ENCODE measurements around the gene PUM2. TPM values are rescaled to one million over a fixed set of nuclear protein-coding genes. Genes with fewer than 3 reads are reported as not detected.
A peak's percentile ranks its signal among the peaks of the same experiment; 100 is the strongest.

The PUM2 gene
- total and polyA plus RNA-seq, 2 of the 13 experiments (the other 11 are each of a cell fraction or from before 2014, with no cell fraction given), result 69.6 to 69.8 TPM

DNA sequence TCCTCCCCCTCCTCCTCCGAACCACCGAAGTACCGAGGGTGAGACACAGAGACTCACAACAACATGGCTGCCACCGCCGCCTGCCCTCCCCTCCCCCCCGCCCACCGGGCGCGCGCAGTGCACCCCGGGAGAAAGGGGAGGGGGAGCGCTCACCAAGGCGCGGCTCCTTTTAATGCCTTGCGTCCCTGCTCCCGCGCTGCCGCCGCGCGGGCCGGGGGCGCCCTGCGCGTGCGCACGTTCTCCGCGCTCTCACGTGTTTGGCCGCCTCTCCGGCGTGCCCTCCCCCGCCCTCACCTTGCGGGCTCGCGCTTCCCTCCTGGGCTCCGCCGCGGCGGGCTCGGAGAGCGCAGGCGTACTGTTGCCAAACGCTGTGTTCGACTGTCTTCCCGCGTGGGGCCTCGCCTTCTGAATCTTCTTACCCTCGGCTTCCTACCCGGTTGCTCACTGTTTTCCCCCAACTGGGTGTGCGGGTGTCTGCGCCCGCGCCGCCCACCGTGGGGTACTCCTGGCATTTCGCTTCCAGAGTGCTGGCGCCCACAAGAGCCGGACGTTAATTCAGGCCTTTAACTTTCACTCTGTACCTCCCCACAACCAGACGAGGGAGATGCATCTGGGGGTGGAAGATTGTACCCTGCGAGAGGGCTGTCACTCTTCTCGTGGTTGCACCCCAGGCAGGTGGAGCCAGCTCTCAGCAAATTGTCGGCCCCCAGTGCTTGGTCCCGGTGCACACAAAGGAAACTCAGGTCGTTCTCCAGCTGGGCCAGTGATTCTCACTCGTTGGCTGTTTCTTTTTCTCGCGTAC is at the start of gene PUM2 (continued):
- peak; percentile 88 for TF ChIP-seq HOXA3 (CRISPR knock-in tag; IDR thresholded peaks at IDR 0.05)
- peak; percentile 99 for TF ChIP-seq ZNF790 (CRISPR knock-in tag; IDR thresholded peaks at IDR 0.05; ENCODE audit: borderline replicate concordance)
- no peak for TF ChIP-seq MAFG (CRISPR knock-in tag; IDR thresholded peaks at IDR 0.05)
- TF ChIP-seq HIVEP1 (CRISPR knock-in tag; IDR thresholded peaks at IDR 0.05), result peak; percentile 76
- TF ChIP-seq SRSF4 (IDR thresholded peaks at IDR 0.05; ENCODE audit: low read depth, low read length, poor library complexity, severe bottlenecking), result no peak
- TF ChIP-seq ZNF709 (CRISPR knock-in tag; IDR thresholded peaks at IDR 0.05), result peak; percentile 98
- peak; percentile 69 for TF ChIP-seq DR1 (CRISPR knock-in tag; IDR thresholded peaks at IDR 0.05)
- TF ChIP-seq PTBP1 (IDR thresholded peaks at IDR 0.05; ENCODE audit: low read depth, low read length, poor library complexity, severe bottlenecking), result peak; percentile 77
- peak; percentile 60 for TF ChIP-seq ZNF329 (CRISPR knock-in tag; IDR thresholded peaks at IDR 0.05; ENCODE audit: low read depth)
- peak; percentile 90 for TF ChIP-seq TGIF2 (CRISPR knock-in tag; IDR thresholded peaks at IDR 0.05)
- TF ChIP-seq, protein P1, sequence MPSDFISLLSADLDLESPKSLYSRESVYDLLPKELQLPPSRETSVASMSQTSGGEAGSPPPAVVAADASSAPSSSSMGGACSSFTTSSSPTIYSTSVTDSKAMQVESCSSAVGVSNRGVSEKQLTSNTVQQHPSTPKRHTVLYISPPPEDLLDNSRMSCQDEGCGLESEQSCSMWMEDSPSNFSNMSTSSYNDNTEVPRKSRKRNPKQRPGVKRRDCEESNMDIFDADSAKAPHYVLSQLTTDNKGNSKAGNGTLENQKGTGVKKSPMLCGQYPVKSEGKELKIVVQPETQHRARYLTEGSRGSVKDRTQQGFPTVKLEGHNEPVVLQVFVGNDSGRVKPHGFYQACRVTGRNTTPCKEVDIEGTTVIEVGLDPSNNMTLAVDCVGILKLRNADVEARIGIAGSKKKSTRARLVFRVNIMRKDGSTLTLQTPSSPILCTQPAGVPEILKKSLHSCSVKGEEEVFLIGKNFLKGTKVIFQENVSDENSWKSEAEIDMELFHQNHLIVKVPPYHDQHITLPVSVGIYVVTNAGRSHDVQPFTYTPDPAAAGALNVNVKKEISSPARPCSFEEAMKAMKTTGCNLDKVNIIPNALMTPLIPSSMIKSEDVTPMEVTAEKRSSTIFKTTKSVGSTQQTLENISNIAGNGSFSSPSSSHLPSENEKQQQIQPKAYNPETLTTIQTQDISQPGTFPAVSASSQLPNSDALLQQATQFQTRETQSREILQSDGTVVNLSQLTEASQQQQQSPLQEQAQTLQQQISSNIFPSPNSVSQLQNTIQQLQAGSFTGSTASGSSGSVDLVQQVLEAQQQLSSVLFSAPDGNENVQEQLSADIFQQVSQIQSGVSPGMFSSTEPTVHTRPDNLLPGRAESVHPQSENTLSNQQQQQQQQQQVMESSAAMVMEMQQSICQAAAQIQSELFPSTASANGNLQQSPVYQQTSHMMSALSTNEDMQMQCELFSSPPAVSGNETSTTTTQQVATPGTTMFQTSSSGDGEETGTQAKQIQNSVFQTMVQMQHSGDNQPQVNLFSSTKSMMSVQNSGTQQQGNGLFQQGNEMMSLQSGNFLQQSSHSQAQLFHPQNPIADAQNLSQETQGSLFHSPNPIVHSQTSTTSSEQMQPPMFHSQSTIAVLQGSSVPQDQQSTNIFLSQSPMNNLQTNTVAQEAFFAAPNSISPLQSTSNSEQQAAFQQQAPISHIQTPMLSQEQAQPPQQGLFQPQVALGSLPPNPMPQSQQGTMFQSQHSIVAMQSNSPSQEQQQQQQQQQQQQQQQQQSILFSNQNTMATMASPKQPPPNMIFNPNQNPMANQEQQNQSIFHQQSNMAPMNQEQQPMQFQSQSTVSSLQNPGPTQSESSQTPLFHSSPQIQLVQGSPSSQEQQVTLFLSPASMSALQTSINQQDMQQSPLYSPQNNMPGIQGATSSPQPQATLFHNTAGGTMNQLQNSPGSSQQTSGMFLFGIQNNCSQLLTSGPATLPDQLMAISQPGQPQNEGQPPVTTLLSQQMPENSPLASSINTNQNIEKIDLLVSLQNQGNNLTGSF (CRISPR knock-in tag; IDR thresholded peaks at IDR 0.05), result peak; percentile 97
- TF ChIP-seq SETDB1 (CRISPR knock-in tag; IDR thresholded peaks at IDR 0.05; ENCODE audit: borderline replicate concordance), result no peak
- peak; percentile 94; the same call in 1 of the 2 replicates for TF ChIP-seq ZFAT (CRISPR knock-in tag; conservative IDR thresholded peaks at IDR 0.05)
- TF ChIP-seq ZNF160 (CRISPR knock-in tag; IDR thresholded peaks at IDR 0.05), result peak; percentile 93
- TF ChIP-seq, protein P2, sequence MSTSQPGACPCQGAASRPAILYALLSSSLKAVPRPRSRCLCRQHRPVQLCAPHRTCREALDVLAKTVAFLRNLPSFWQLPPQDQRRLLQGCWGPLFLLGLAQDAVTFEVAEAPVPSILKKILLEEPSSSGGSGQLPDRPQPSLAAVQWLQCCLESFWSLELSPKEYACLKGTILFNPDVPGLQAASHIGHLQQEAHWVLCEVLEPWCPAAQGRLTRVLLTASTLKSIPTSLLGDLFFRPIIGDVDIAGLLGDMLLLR (CRISPR knock-in tag; IDR thresholded peaks at IDR 0.05), result peak; percentile 88
- TF ChIP-seq ZNF556 (CRISPR knock-in tag; IDR thresholded peaks at IDR 0.05; ENCODE audit: borderline replicate concordance), result peak; percentile 87; the same call in 1 of the 2 replicates
- TF ChIP-seq CEBPG (CRISPR knock-in tag; IDR thresholded peaks at IDR 0.05), result peak; percentile 67
- TF ChIP-seq ZNF572 (CRISPR knock-in tag; IDR thresholded peaks at IDR 0.05), result no peak; the same call in 1 of the 2 replicates
- TF ChIP-seq HNF4G (IDR thresholded peaks at IDR 0.05; ENCODE audit: borderline replicate concordance, low read depth, low read length), result no peak
- peak; percentile 70 for TF ChIP-seq HNF4G (CRISPR knock-in tag; IDR thresholded peaks at IDR 0.05; ENCODE audit: borderline replicate concordance, low read depth)
- TF ChIP-seq ZFP90 (CRISPR knock-in tag; IDR thresholded peaks at IDR 0.05; ENCODE audit: borderline replicate concordance), result peak; percentile 99
- TF ChIP-seq, protein P3, sequence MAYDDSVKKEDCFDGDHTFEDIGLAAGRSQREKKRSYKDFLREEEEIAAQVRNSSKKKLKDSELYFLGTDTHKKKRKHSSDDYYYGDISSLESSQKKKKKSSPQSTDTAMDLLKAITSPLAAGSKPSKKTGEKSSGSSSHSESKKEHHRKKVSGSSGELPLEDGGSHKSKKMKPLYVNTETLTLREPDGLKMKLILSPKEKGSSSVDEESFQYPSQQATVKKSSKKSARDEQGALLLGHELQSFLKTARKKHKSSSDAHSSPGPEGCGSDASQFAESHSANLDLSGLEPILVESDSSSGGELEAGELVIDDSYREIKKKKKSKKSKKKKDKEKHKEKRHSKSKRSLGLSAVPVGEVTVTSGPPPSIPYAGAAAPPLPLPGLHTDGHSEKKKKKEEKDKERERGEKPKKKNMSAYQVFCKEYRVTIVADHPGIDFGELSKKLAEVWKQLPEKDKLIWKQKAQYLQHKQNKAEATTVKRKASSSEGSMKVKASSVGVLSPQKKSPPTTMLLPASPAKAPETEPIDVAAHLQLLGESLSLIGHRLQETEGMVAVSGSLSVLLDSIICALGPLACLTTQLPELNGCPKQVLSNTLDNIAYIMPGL (CRISPR knock-in tag; IDR thresholded peaks at IDR 0.05; ENCODE audit: borderline replicate concordance in 1 of 2, low read depth in 1 of 2), result peak; percentile 82 to 90
